Mesenchymal stem cell (in vitro differentiated cells and primary cell): ENCODE results near the gene ARHGAP1.

Experiments used
- DNase-seq: peaks from one replicate; pipeline ENCODE4 v3.0.0-alpha.2; 2013
- H2AFZ ChIP-seq: one replicate; pipeline ENCODE4 v1.6.1; 2013; ENCODE audit warnings: low read depth, mild to moderate bottlenecking, control low read depth, inconsistent platforms, low read length, moderate library complexity
- H2AK5ac ChIP-seq: 2 replicates; pipeline ENCODE4 v1.6.1; 2013; ENCODE audit warnings: low read length, moderate library complexity, mild to moderate bottlenecking, inconsistent platforms; ENCODE audit not compliant: severe bottlenecking
- H2BK120ac ChIP-seq: one replicate; pipeline ENCODE4 v1.6.1; 2013; ENCODE audit warnings: low read depth, mild to moderate bottlenecking, inconsistent platforms, low read length, moderate library complexity
- H2BK12ac ChIP-seq, 2 experiments: one replicate each; pipeline ENCODE4 v1.6.1; 2013; ENCODE audit warnings: inconsistent platforms in 2 of 2, low read length in 2 of 2, mild to moderate bottlenecking in 2 of 2, moderate library complexity in 2 of 2, control low read depth in 1 of 2
- H2BK15ac ChIP-seq: one replicate; pipeline ENCODE4 v1.6.1; 2013; ENCODE audit warnings: mild to moderate bottlenecking, low read depth, inconsistent platforms; ENCODE audit not compliant: poor library complexity, severe bottlenecking
- H2BK5ac ChIP-seq: 2 replicates; pipeline ENCODE4 v1.6.1; 2013; ENCODE audit warnings: low read depth, mild to moderate bottlenecking, low read length, control low read depth, inconsistent platforms; ENCODE audit not compliant: poor library complexity, severe bottlenecking
- H3K14ac ChIP-seq, 2 experiments: one replicate each; pipeline ENCODE4 v1.6.1; 2013; ENCODE audit warnings: inconsistent platforms in 2 of 2, low read length in 2 of 2, control low read depth in 1 of 2, mild to moderate bottlenecking in 1 of 2, moderate library complexity in 1 of 2
- H3K18ac ChIP-seq, 2 experiments: one replicate each; pipeline ENCODE4 v1.6.1; 2013; ENCODE audit warnings: inconsistent platforms in 2 of 2, low read length in 2 of 2, control low read depth in 1 of 2, low read depth in 1 of 2, mild to moderate bottlenecking in 1 of 2
- H3K23ac ChIP-seq, 2 experiments: one replicate each; pipeline ENCODE4 v1.6.1; 2013; ENCODE audit warnings: inconsistent platforms in 2 of 2, low read length in 2 of 2, mild to moderate bottlenecking in 2 of 2, moderate library complexity in 2 of 2, control low read depth in 1 of 2
- H3K27ac ChIP-seq: 2 replicates; pipeline ENCODE4 v1.5.1; 2013; ENCODE audit warnings: mild to moderate bottlenecking, moderate library complexity, low read length, control low read depth, inconsistent platforms; ENCODE audit not compliant: poor library complexity, severe bottlenecking
- H3K27me3 ChIP-seq, 2 experiments: 2 replicates each; pipeline versions ENCODE4 v1.6.1 to v1.7.0; 2013; ENCODE audit warnings: low read length in 2 of 2, mild to moderate bottlenecking in 2 of 2, moderate library complexity in 2 of 2, control low read depth in 1 of 2, inconsistent platforms in 1 of 2; ENCODE audit not compliant: control insufficient read depth in 1 of 2, insufficient read depth in 1 of 2
- H3K36me3 ChIP-seq, 2 experiments: 2 replicates each; pipeline versions ENCODE4 v1.6.1 to v1.7.0; 2013; ENCODE audit warnings: low read length in 2 of 2, control low read depth in 1 of 2, inconsistent platforms in 1 of 2, low read depth in 1 of 2, mild to moderate bottlenecking in 1 of 2; ENCODE audit not compliant: insufficient read depth in 2 of 2, control insufficient read depth in 1 of 2
- H3K4ac ChIP-seq, 2 experiments: one replicate each; pipeline ENCODE4 v1.6.1; 2013; ENCODE audit warnings: inconsistent platforms in 2 of 2, low read length in 2 of 2, mild to moderate bottlenecking in 2 of 2, moderate library complexity in 2 of 2, control low read depth in 1 of 2, low read depth in 1 of 2
- H3K4me1 ChIP-seq: 2 replicates; pipeline ENCODE4 v1.6.1; 2013; ENCODE audit warnings: low read depth, low read length, control low read depth; ENCODE audit not compliant: control insufficient read depth, insufficient read depth
- H3K4me2 ChIP-seq: 2 replicates; pipeline ENCODE4 v1.6.1; 2013; ENCODE audit warnings: low read length, mild to moderate bottlenecking, inconsistent platforms; ENCODE audit not compliant: poor library complexity, severe bottlenecking
- H3K4me3 ChIP-seq, 2 experiments: 2 replicates each; pipeline versions ENCODE4 v1.5.1 to v1.7.0; 2013; ENCODE audit warnings: low read length in 2 of 2, mild to moderate bottlenecking in 2 of 2, control low read depth in 1 of 2, low read depth in 1 of 2; ENCODE audit not compliant: insufficient read depth in 1 of 2
- H3K79me1 ChIP-seq: replicated peaks from 2 replicates; pipeline ENCODE4 v1.6.1; 2013; ENCODE audit warnings: mild to moderate bottlenecking, control low read depth, low read length, inconsistent platforms; ENCODE audit not compliant: poor library complexity, severe bottlenecking
- H3K9ac ChIP-seq: 2 replicates; pipeline ENCODE4 v1.7.0; 2013; ENCODE audit warnings: mild to moderate bottlenecking, low read length, moderate library complexity
- H3K9me3 ChIP-seq: 2 replicates; pipeline ENCODE4 v1.7.0; 2013; ENCODE audit warnings: mild to moderate bottlenecking, low read length; ENCODE audit not compliant: control insufficient read depth
- H4K8ac ChIP-seq: one replicate; pipeline ENCODE4 v1.6.1; 2013; ENCODE audit warnings: inconsistent platforms, mild to moderate bottlenecking, low read length, moderate library complexity
- H4K91ac ChIP-seq: one replicate; pipeline ENCODE4 v1.6.1; 2013; ENCODE audit warnings: mild to moderate bottlenecking, low read length, inconsistent platforms
- WGBS: methylation state at CpG from one replicate; pipeline ENCODE4 v1.1.7; 2013; ENCODE audit warnings: mixed read lengths; 5-methylcytosine and 5-hydroxymethylcytosine counted together

Gene ARHGAP1

GRCh38 chr11:46657186-46657585 is 43.2 kb downstream of the ARHGAP1 start:
- no peak overlapping the region for H3K4me3 ChIP-seq

GRCh38 chr11:46655631-46656030 is 44.8 kb downstream of the ARHGAP1 start:
- H3K18ac ChIP-seq, result no peak overlapping the region
- peaks cover 2% of the 10 kb centered on the region for H3K4me1 ChIP-seq
- no peak overlapping the region for H3K23ac ChIP-seq
- no peak overlapping the region for H3K9ac ChIP-seq
- no peak for DNase-seq
- H2BK120ac ChIP-seq, result no peak overlapping the region
- H2AK5ac ChIP-seq, result no peak overlapping the region
- H3K4ac ChIP-seq, result no peak overlapping the region
- no peak overlapping the region for H3K27ac ChIP-seq
- H4K8ac ChIP-seq, result no peak overlapping the region
- H4K91ac ChIP-seq, result no peak overlapping the region
- H3K4me3 ChIP-seq, result no peak overlapping the region
- 98% methylated on average over 4 of the region's 4 CpGs for WGBS
- H2AFZ ChIP-seq, result no peak overlapping the region
- H3K27me3 ChIP-seq, result no peaks in the 10 kb centered on the region
- no peaks in the 10 kb centered on the region for H3K79me1 ChIP-seq
- no peak overlapping the region for H3K14ac ChIP-seq
- H3K36me3 ChIP-seq, result peaks cover 35 to 80% of the 10 kb centered on the region in 2 experiments
- H2BK15ac ChIP-seq, result no peak overlapping the region
- no peak overlapping the region for H2BK12ac ChIP-seq
- H3K9me3 ChIP-seq, result no peaks in the 10 kb centered on the region
- H3K4me2 ChIP-seq, result no peak overlapping the region
- H2BK5ac ChIP-seq, result no peak overlapping the region

More at GRCh38 chr11:46657186-46657585, 43.2 kb downstream of the ARHGAP1 start:
- Histone ChIP-seq H2AK5ac (no peak overlapping the region), H2BK12ac (no peak overlapping the region), H3K9ac (peak overlapping the region; percentile 69), H2BK15ac (no peak overlapping the region), H3K4me2 (no peak overlapping the region), H3K79me1 (no peaks in the 10 kb centered on the region), H2BK120ac (no peak overlapping the region), H3K23ac (no peak overlapping the region), H2BK5ac (no peak overlapping the region), H3K36me3 (peaks cover 42 to 71% of the 10 kb centered on the region in 2 experiments), H3K27ac (no peak overlapping the region), H3K14ac (no peak overlapping the region), H3K9me3 (no peaks in the 10 kb centered on the region), H3K4ac (no peak overlapping the region), H2AFZ (no peak overlapping the region), H3K27me3 (no peaks in the 10 kb centered on the region), H3K18ac (no peak overlapping the region), H4K91ac (no peak overlapping the region), H3K4me1 (peaks cover 3% of the 10 kb centered on the region), H4K8ac (no peak overlapping the region)
- DNase-seq, result no peak
- 95% methylated on average over 3 of the region's 3 CpGs for WGBS

- Histone ChIP-seq H2AFZ (no peak overlapping the region), H3K14ac (no peak overlapping the region), H2BK5ac (no peak overlapping the region), H3K9me3 (no peaks in the 10 kb centered on the region), H2BK120ac (no peak overlapping the region), H3K4me1 (peaks cover 1% of the 10 kb centered on the region), H2BK15ac (no peak overlapping the region), H3K9ac (peak overlapping the region; percentile 78), H3K4me2 (no peak overlapping the region), H2AK5ac (no peak overlapping the region), H3K18ac (no peak overlapping the region), H2BK12ac (no peak overlapping the region), H4K8ac (no peak overlapping the region), H3K4me3 (peak overlapping the region in 1 of 2 experiments; percentile 0), H3K27ac (peak overlapping the region; percentile 67), H3K36me3 (peaks cover 26 to 82% of the 10 kb centered on the region in 2 experiments), H4K91ac (no peak overlapping the region), H3K27me3 (no peaks in the 10 kb centered on the region), H3K79me1 (no peaks in the 10 kb centered on the region), H3K23ac (no peak overlapping the region), H3K4ac (no peak overlapping the region)
- 38% methylated on average over 2 of the region's 2 CpGs for WGBS
- DNase-seq, result peak; percentile 93
Measured at GRCh38 chr11:46649180-46649738, 51.2 kb downstream of the ARHGAP1 start.

GRCh38 chr11:46643986-46644385 is 56.4 kb downstream of the ARHGAP1 start:
- no peak overlapping the region for H2AFZ ChIP-seq
- no peak overlapping the region for H2AK5ac ChIP-seq
- peaks cover 3% of the 10 kb centered on the region for H3K4me1 ChIP-seq
- H3K4me3 ChIP-seq, result no peak overlapping the region
- H4K8ac ChIP-seq, result no peak overlapping the region
- no peak overlapping the region for H2BK120ac ChIP-seq
- H3K4ac ChIP-seq, result no peak overlapping the region
- H3K18ac ChIP-seq, result no peak overlapping the region
- no peak overlapping the region for H4K91ac ChIP-seq
- no peak overlapping the region for H3K23ac ChIP-seq
- H3K36me3 ChIP-seq, result peaks cover 14 to 70% of the 10 kb centered on the region in 2 experiments
- no peak overlapping the region for H2BK5ac ChIP-seq
- H3K27me3 ChIP-seq, result no peaks in the 10 kb centered on the region
- H3K79me1 ChIP-seq, result peaks cover 16% of the 10 kb centered on the region
- no peak for DNase-seq
- no peak overlapping the region for H3K9ac ChIP-seq
- H3K4me2 ChIP-seq, result no peak overlapping the region
- H3K14ac ChIP-seq, result no peak overlapping the region
- H2BK15ac ChIP-seq, result no peak overlapping the region
- H3K9me3 ChIP-seq, result no peaks in the 10 kb centered on the region
- H2BK12ac ChIP-seq, result no peak overlapping the region
- no peak overlapping the region for H3K27ac ChIP-seq
